Suprapubic skin (tissue), 4 donors: ENCODE measurements around the gene POLRMT.
"Not testable (repeated sequence)": the region's sequence is repeated elsewhere in the genome, so short reads cannot be mapped to it uniquely, and the experiment has no call there.

Source experiments
- EP300 ChIP-seq: sonication (generic); formaldehyde crosslinking; IDR thresholded peaks from one replicate; pipeline ENCODE4 v1.6.1; 2017; ENCODE audit warnings: antibody characterized with exemption
- POLR2A ChIP-seq, 2 donors: fragments of 450-650 bp; IDR thresholded peaks; one replicate each; pipeline ENCODE4 v1.6.1; 2017; ENCODE audit warnings: antibody characterized with exemption in 2 of 2, mild to moderate bottlenecking in 2 of 2, moderate library complexity in 2 of 2
- POLR2AphosphoS5 ChIP-seq, 3 donors: sonication (generic); formaldehyde crosslinking; IDR thresholded peaks; one replicate each; pipeline ENCODE4 v1.6.1; 2017; ENCODE audit warnings: antibody characterized with exemption in 3 of 3
- TF ChIP-seq, protein P1 (sequence below), 2 donors: fragments of 200-600 bp in 1 of 2; fragments of 450-650 bp in 1 of 2; sonication (generic) in 1 of 2; IDR thresholded peaks; one replicate each; pipeline ENCODE4 v1.5.1; 2016 to 2019; ENCODE audit warnings: antibody characterized with exemption in 2 of 2, mild to moderate bottlenecking in 1 of 2, moderate library complexity in 1 of 2

GRCh38 chr19:585146-585545 is 48.2 kb downstream of the POLRMT start:
- TF ChIP-seq, protein P1, sequence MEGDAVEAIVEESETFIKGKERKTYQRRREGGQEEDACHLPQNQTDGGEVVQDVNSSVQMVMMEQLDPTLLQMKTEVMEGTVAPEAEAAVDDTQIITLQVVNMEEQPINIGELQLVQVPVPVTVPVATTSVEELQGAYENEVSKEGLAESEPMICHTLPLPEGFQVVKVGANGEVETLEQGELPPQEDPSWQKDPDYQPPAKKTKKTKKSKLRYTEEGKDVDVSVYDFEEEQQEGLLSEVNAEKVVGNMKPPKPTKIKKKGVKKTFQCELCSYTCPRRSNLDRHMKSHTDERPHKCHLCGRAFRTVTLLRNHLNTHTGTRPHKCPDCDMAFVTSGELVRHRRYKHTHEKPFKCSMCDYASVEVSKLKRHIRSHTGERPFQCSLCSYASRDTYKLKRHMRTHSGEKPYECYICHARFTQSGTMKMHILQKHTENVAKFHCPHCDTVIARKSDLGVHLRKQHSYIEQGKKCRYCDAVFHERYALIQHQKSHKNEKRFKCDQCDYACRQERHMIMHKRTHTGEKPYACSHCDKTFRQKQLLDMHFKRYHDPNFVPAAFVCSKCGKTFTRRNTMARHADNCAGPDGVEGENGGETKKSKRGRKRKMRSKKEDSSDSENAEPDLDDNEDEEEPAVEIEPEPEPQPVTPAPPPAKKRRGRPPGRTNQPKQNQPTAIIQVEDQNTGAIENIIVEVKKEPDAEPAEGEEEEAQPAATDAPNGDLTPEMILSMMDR (IDR thresholded peaks at IDR 0.05), result not testable (repeated sequence)
- not testable (repeated sequence) for TF ChIP-seq POLR2A (IDR thresholded peaks at IDR 0.05); POLR2AphosphoS5 (IDR thresholded peaks at IDR 0.05); EP300
